HepG2 (cell line): ENCODE data around the gene CACNA1C. TPM values are rescaled to one million over a fixed set of nuclear protein-coding genes. Genes with fewer than 3 reads are reported as not detected.

Experiments used
- ATF7-NPFF ChIP-seq: sonication (generic); formaldehyde crosslinking; IDR thresholded peaks from 2 replicates; pipeline ENCODE4 v1.8.1; 2023; ENCODE audit warnings: mild to moderate bottlenecking, low read depth, missing genetic modification reagents, moderate library complexity
- DMAP1 ChIP-seq: IDR thresholded peaks from 2 replicates; pipeline ENCODE4 v1.6.1; 2016
- ELF1 ChIP-seq: sonication (generic); formaldehyde crosslinking; IDR thresholded peaks from 2 replicates; pipeline ENCODE4 v1.4.0; 2020; ENCODE audit warnings: missing genetic modification reagents
- ELF3 ChIP-seq: IDR thresholded peaks from 2 replicates; pipeline ENCODE4 v1.6.1; 2016; ENCODE audit warnings: missing genetic modification reagents, missing compliant biosample characterization
- ESRRA ChIP-seq: sonication (generic); formaldehyde crosslinking; IDR thresholded peaks from 2 replicates; pipeline ENCODE4 v1.5.1; 2020; ENCODE audit warnings: mild to moderate bottlenecking, low read depth, missing genetic modification reagents
- GATAD1 ChIP-seq: IDR thresholded peaks from 2 replicates; pipeline ENCODE4 v1.6.1; 2016; ENCODE audit warnings: missing genetic modification reagents, missing compliant biosample characterization
- GATAD2A ChIP-seq: IDR thresholded peaks from 2 replicates; pipeline ENCODE4 v1.6.1; 2016
- HIVEP1 ChIP-seq: sonication (generic); formaldehyde crosslinking; IDR thresholded peaks from 2 replicates; pipeline ENCODE4 v1.4.0; 2020; ENCODE audit warnings: mild to moderate bottlenecking, missing genetic modification reagents
- HMG20A ChIP-seq: IDR thresholded peaks from 2 replicates; pipeline ENCODE4 v1.6.1; 2016; ENCODE audit warnings: borderline replicate concordance
- HNRNPH1 ChIP-seq: fragments of 200-400 bp; formaldehyde crosslinking; optimal IDR thresholded peaks from 2 replicates; pipeline ENCODE3; 2017; ENCODE audit warnings: mild to moderate bottlenecking, low read depth, low read length
- KMT2B ChIP-seq: IDR thresholded peaks from 2 replicates; pipeline ENCODE4 v1.6.1; 2016; ENCODE audit warnings: missing genetic modification reagents, missing compliant biosample characterization
- MIXL1 ChIP-seq: IDR thresholded peaks from 2 replicates; pipeline ENCODE4 v1.6.1; 2016
- POGZ ChIP-seq: sonication (generic); formaldehyde crosslinking; IDR thresholded peaks from 2 replicates; pipeline ENCODE4 v1.4.0; 2020; ENCODE audit warnings: mild to moderate bottlenecking, missing genetic modification reagents
- SOX13 ChIP-seq, 3 experiments: fragments of 450-650 bp in 1 of 3; sonication (generic) in 1 of 3; formaldehyde crosslinking in 1 of 3; IDR thresholded peaks in 2 of 3; conservative IDR thresholded peaks in 1 of 3; 2 replicates each; pipeline versions ENCODE4 v1.5.0 to v1.6.1; 2016 to 2020; ENCODE audit warnings: antibody characterized with exemption in 1 of 3, mild to moderate bottlenecking in 1 of 3, missing compliant biosample characterization in 1 of 3, missing genetic modification reagents in 1 of 3, moderate library complexity in 1 of 3
- SRSF4 ChIP-seq: fragments of 200-400 bp; formaldehyde crosslinking; IDR thresholded peaks from one replicate; pipeline ENCODE4 v1.6.1; 2018; ENCODE audit warnings: mild to moderate bottlenecking, low read depth, low read length, moderate library complexity; ENCODE audit not compliant: poor library complexity, severe bottlenecking
- STAG1 ChIP-seq: sonication (generic); formaldehyde crosslinking; IDR thresholded peaks from 2 replicates; pipeline ENCODE4 v1.4.0; 2020; ENCODE audit warnings: missing genetic modification reagents
- TAF1 ChIP-seq: sonication (generic); formaldehyde crosslinking; IDR thresholded peaks from 2 replicates; pipeline ENCODE4 v1.4.0; 2020; ENCODE audit warnings: missing genetic modification reagents
- ZNF282 ChIP-seq: fragments of 450-650 bp; IDR thresholded peaks from 2 replicates; pipeline ENCODE4 v1.6.1; 2018; ENCODE audit not compliant: partially characterized antibody
- ZNF33A ChIP-seq: sonication (generic); formaldehyde crosslinking; IDR thresholded peaks from 2 replicates; pipeline ENCODE4 v1.5.1; 2020; ENCODE audit warnings: missing genetic modification reagents, mild to moderate bottlenecking, moderate library complexity, borderline replicate concordance
- ZNF484 ChIP-seq: sonication (generic); formaldehyde crosslinking; IDR thresholded peaks from 2 replicates; pipeline ENCODE4 v1.5.1; 2020; ENCODE audit warnings: mild to moderate bottlenecking, low read depth, missing genetic modification reagents, borderline replicate concordance
- ZNF614 ChIP-seq: IDR thresholded peaks from 2 replicates; pipeline ENCODE4 v1.6.1; 2018; ENCODE audit warnings: missing biosample characterization, missing genetic modification reagents, inconsistent platforms, borderline replicate concordance
- ZNF720 ChIP-seq: sonication (generic); formaldehyde crosslinking; IDR thresholded peaks from 2 replicates; pipeline ENCODE4 v1.4.0; 2020; ENCODE audit warnings: missing genetic modification reagents
- ZNF75D ChIP-seq: sonication (generic); formaldehyde crosslinking; IDR thresholded peaks from 2 replicates; pipeline ENCODE4 v1.8.1; 2023; ENCODE audit warnings: missing genetic modification reagents, mild to moderate bottlenecking, borderline replicate concordance
- polyA plus RNA-seq, 8 experiments: library from polyadenylated mRNA; depleted of rRNA in 3 of 8; stranded (reverse) in 7 of 8; unstranded in 1 of 8; fragments of >200 nt; fragmentation: Illumina TruSeq in 4 of 8; extraction: Trizol in 4 of 8; gene quantifications; 2 replicates each; pipeline versions ENCODE4 v1.2.1 to v1.2.3, GENCODE V29; 2011 to 2016; ENCODE audit warnings: low read depth in 4 of 8, missing spikeins in 1 of 8, mixed read lengths in 1 of 8; ENCODE audit not compliant: insufficient read depth in 1 of 8
- total RNA-seq, 5 experiments: library from RNA; depleted of rRNA; stranded (reverse); fragments of >200 nt; fragmentation: Illumina TruSeq; extraction: Trizol; gene quantifications; 2 replicates each; pipeline ENCODE4 v1.2.3, GENCODE V29; 2016; ENCODE audit warnings: low read depth in 1 of 5
- TF ChIP-seq, protein P1 (sequence below): sonication (generic); formaldehyde crosslinking; IDR thresholded peaks from 2 replicates; pipeline ENCODE4 v1.4.0; 2020; ENCODE audit warnings: missing genetic modification reagents
- TF ChIP-seq, protein P2 (sequence below): sonication (generic); formaldehyde crosslinking; IDR thresholded peaks from 2 replicates; pipeline ENCODE4 v1.5.0; 2020; ENCODE audit warnings: mild to moderate bottlenecking, missing genetic modification reagents
- TF ChIP-seq, protein P3 (sequence below): IDR thresholded peaks from 2 replicates; pipeline ENCODE4 v1.4.0; 2020; ENCODE audit warnings: mild to moderate bottlenecking, missing genetic modification reagents

The CACNA1C gene
- total and polyA plus RNA-seq, 2 of the 13 experiments (the other 11 are each of a cell fraction or from before 2014, with no cell fraction given) = not detected

DNA sequence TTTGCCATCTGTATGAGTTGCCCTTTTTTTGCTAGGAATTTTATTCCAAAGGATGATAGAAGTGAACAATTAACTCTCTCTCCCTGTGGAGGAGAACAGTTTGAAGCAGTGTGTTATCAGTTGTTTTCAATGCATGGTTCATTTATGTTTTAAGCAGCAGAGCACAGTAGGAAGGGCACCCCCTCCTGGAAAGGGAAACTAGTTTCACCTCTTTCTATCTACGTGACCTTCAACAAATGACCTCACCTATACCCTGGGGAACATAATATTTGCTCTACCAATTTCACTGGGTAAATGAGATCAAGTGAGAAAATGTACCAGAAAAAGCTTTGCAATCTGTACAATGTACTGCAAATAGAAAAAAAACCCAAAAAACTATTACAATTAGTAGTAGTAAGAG, 43.2 kb upstream of the CACNA1C start (continued):
- TF ChIP-seq STAG1 (CRISPR knock-in tag) (peak; percentile 37; the same call in 1 of the 2 replicates), TAF1 (CRISPR knock-in tag) (no peak), POGZ (CRISPR knock-in tag) (no peak), SOX13 (IDR thresholded peaks at IDR 0.05) (no peak), SOX13 (CRISPR knock-in tag; conservative IDR thresholded peaks at IDR 0.05 in 1 of 2, IDR thresholded peaks at IDR 0.05 in 1 of 2) (0 out of 4 replicates have a peak, but pooled peaks of 1 of the 2 experiments have one; percentile 19), HIVEP1 (CRISPR knock-in tag) (no peak), KMT2B (CRISPR knock-in tag) (no peak), SRSF4 (no peak), GATAD1 (0 out of 2 replicates have a peak, but pooled peaks have one; percentile 25), ELF3 (0 out of 2 replicates have a peak, but pooled peaks have one; percentile 18), ELF1 (CRISPR knock-in tag) (no peak), GATAD2A (CRISPR knock-in tag) (peak; percentile 25; the same call in 1 of the 2 replicates), ZNF33A (CRISPR knock-in tag) (no peak), ZNF282 (no peak), HNRNPH1 (no peak), ZNF720 (CRISPR knock-in tag) (no peak), HMG20A (CRISPR knock-in tag) (peak; percentile 32; the same call in 1 of the 2 replicates), DMAP1 (CRISPR knock-in tag) (0 out of 2 replicates have a peak, but pooled peaks have one; percentile 19), ZNF614 (peak; percentile 83), ZNF484 (CRISPR knock-in tag) (no peak), ESRRA (peak; percentile 98), ATF7-NPFF (CRISPR knock-in tag) (no peak), MIXL1 (CRISPR knock-in tag) (0 out of 2 replicates have a peak, but pooled peaks have one; percentile 15), ZNF75D (CRISPR knock-in tag) (no peak)
- TF ChIP-seq, protein P1, sequence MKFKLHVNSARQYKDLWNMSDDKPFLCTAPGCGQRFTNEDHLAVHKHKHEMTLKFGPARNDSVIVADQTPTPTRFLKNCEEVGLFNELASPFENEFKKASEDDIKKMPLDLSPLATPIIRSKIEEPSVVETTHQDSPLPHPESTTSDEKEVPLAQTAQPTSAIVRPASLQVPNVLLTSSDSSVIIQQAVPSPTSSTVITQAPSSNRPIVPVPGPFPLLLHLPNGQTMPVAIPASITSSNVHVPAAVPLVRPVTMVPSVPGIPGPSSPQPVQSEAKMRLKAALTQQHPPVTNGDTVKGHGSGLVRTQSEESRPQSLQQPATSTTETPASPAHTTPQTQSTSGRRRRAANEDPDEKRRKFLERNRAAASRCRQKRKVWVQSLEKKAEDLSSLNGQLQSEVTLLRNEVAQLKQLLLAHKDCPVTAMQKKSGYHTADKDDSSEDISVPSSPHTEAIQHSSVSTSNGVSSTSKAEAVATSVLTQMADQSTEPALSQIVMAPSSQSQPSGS = peak; percentile 17; the same call in 1 of the 2 replicates
- TF ChIP-seq, protein P2, sequence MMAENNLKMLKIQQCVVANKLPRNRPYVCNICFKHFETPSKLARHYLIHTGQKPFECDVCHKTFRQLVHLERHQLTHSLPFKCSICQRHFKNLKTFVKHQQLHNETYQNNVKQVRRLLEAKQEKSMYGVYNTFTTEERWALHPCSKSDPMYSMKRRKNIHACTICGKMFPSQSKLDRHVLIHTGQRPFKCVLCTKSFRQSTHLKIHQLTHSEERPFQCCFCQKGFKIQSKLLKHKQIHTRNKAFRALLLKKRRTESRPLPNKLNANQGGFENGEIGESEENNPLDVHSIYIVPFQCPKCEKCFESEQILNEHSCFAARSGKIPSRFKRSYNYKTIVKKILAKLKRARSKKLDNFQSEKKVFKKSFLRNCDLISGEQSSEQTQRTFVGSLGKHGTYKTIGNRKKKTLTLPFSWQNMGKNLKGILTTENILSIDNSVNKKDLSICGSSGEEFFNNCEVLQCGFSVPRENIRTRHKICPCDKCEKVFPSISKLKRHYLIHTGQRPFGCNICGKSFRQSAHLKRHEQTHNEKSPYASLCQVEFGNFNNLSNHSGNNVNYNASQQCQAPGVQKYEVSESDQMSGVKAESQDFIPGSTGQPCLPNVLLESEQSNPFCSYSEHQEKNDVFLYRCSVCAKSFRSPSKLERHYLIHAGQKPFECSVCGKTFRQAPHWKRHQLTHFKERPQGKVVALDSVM = no peak
- TF ChIP-seq, protein P3, sequence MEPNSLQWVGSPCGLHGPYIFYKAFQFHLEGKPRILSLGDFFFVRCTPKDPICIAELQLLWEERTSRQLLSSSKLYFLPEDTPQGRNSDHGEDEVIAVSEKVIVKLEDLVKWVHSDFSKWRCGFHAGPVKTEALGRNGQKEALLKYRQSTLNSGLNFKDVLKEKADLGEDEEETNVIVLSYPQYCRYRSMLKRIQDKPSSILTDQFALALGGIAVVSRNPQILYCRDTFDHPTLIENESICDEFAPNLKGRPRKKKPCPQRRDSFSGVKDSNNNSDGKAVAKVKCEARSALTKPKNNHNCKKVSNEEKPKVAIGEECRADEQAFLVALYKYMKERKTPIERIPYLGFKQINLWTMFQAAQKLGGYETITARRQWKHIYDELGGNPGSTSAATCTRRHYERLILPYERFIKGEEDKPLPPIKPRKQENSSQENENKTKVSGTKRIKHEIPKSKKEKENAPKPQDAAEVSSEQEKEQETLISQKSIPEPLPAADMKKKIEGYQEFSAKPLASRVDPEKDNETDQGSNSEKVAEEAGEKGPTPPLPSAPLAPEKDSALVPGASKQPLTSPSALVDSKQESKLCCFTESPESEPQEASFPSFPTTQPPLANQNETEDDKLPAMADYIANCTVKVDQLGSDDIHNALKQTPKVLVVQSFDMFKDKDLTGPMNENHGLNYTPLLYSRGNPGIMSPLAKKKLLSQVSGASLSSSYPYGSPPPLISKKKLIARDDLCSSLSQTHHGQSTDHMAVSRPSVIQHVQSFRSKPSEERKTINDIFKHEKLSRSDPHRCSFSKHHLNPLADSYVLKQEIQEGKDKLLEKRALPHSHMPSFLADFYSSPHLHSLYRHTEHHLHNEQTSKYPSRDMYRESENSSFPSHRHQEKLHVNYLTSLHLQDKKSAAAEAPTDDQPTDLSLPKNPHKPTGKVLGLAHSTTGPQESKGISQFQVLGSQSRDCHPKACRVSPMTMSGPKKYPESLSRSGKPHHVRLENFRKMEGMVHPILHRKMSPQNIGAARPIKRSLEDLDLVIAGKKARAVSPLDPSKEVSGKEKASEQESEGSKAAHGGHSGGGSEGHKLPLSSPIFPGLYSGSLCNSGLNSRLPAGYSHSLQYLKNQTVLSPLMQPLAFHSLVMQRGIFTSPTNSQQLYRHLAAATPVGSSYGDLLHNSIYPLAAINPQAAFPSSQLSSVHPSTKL = peak; percentile 57; the same call in 1 of the 2 replicates
